ENCODE measurements around the gene NCKAP5.

NCKAP5 gene

GRCh38 chr2:132766573-132766972 lies 801.7 kb downstream of the NCKAP5 start:
- no peak for DNase-seq

- no peak for DNase-seq
These were observed 806.8 kb downstream of the NCKAP5 start for GRCh38 chr2:132761437-132761836.

GRCh38 chr2:132760971-132761370 lies 807.3 kb downstream of the NCKAP5 start:
- DNase-seq: no peak

GRCh38 chr2:132760405-132760804 lies 807.9 kb downstream of the NCKAP5 start:
- DNase-seq: no peak

DNA sequence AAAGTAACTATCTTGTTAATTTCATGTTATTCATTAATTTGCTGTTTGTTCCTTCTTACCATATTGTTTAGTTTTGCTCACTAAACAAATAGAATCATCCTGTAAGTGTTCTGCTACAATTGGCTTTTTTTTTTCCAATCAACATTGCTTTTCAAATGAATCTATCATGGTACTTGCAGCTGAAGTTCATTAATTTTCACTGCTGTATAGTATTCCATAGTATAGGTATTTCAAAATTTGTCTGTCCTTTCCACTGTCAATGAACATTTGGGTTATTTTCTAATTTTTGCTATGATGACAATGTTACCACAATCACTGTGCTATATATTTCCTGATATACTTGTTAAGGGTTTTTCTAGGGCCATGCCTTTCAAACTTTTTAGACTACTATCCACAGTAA lies 809.3 kb downstream of the NCKAP5 start:
- DNase-seq: no peak

GRCh38 chr2:132757676-132758075 lies 810.6 kb downstream of the NCKAP5 start:
- DNase-seq: no peak

GRCh38 chr2:132757002-132757589 lies 811.2 kb downstream of the NCKAP5 start:
- no peak for DNase-seq

GRCh38 chr2:132754867-132755472 lies 813.3 kb downstream of the NCKAP5 start:
- DNase-seq: no peak

DNA sequence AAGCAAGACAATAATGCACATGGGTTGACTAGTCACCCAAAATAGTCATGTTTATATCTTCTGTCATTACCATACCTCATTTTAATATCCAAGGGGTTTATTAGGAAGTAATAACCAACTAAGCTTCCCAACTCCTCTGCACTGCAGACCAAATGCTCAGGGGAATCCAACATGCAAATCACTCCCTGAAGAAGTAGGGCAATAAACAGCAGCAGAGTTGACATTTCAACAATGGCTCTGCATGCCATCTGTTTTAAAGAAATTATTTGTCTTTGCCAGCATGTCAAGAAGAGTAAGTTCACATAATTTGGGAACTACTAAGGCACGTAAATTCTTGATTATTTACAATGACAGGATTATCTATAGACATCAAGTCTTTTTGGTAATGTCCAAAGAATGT lies 813.9 kb downstream of the NCKAP5 start:
- no peak for DNase-seq

GRCh38 chr2:132752421-132753206 lies 815.6 kb downstream of the NCKAP5 start:
- no peak for DNase-seq

- no peak for DNase-seq
These were observed 816.4 kb downstream of the NCKAP5 start for GRCh38 chr2:132751836-132752235.

DNA sequence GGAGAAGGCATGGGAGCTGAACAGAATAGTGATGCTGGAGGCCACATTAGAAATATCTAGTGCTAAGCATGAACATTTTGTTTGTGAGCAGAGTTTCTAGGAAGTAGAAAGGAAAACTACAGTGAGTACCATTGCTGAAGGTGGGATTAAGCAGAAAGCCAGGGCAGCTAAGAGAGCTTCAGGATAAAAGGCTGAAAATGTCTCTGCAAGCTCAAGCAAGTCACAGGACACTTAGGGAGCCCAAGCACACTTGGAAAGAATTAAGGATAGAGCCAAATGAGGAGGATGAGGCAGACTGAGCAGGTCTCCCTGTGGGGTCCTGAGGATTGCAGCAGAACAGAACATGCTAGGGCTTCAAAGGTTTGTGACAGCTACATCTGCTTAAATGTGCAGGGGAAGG lies 817.7 kb downstream of the NCKAP5 start:
- no peak for DNase-seq

DNA sequence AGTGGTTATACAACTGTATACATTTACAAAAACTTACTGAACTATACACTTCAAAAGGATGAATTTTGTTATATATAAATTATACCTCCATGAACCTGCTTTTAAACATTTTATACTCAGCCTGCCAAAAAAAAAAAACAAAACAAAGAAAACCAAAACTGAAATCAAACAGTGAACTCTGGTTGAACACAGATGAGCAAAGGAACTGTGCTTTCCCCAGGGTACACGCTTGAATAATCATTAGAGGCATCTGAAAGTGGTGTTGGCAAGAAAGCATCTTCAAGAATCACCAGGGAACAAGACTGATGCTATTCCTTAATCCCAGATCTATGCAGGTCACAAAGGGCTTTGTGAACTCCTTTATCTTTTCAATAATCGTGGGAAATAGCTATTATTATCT lies 821.2 kb downstream of the NCKAP5 start:
- no peak for DNase-seq

DNA sequence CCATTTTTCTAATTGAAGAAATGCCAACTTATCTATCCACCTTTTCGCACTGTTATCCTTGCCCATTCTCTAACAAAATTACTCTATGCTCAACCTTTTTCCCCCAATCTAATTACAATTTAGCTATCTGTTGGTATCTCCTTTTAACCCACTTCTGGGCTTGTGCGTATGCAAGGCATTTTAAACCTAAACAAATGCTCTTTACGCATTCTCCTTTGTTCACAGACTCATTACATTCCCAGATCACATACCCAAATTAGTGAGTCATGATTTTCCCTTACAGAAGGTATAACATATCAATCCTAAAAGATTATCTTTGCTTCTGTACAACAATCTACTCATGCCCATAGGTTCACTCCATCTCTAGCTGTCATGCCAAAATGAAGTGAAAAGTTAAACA lies 826.5 kb downstream of the NCKAP5 start:
- DNase-seq: no peak

DNA sequence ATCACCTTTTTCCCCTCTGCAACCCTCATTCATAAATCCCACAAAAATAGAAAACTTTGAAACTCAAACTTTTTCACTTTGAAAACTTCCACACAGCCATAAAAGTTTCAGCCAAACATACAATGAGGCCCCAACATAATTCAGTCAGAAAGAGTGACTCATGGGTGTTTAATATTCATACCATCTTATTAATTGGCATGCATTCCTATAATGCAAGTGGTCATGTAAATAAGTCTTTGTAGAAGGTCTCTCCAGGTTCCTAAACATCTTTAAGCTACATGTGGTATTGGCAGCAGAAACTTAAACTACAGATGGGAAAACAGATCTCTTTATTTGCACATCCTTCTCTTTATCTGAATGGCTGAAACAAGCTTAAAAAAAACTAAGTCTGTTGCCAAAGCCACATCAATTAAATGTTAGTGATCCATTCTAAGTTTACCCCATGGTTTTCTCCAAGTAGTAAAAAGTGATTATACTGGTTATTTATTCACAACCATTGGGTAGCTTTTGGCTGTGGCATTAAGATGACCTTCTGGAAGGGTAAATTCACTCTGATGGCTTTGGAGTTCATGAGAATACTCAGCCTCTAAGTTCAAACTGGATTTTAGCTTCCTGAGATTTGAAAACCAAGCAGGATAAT lies 828.1 kb downstream of the NCKAP5 start:
- no peak for DNase-seq

DNA sequence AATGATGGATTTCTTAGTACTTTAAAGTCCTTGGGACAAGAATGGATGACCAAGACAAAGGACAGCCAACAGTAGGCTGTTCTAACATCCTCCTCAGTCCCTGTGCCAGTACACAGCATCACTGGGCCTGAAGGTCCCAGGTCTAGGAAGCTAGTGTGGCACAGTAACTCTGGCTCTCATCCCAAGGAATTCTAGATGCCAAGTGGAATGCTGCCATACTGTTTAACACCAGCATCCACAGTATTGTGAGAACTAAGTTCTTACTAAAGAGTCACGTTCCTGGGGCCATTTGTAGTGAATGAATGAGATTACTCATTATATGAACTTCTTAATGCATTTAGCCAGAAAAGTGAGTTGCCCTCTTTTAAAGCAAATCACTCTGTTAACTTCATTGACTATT lies 830.0 kb downstream of the NCKAP5 start:
- no peak for DNase-seq

DNA sequence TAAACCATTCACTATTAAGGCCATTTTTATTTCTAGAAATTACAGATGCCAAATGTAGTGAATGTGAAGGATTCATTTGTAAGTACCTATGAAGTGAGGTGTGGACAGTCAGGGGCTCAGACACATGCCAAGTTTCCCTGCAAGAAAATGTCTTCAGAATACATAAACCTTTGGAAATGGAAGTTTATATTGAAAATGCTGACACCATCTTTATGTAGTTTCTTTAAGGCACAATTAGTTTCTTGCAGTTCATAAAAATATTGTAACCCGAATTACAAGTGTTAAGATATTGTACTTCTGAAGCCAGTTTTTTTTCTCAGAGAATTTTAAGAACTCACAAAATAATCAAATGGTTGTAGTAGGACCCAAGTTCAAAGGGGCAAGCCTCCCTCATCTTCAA lies 832.2 kb downstream of the NCKAP5 start:
- no peak for DNase-seq

DNA sequence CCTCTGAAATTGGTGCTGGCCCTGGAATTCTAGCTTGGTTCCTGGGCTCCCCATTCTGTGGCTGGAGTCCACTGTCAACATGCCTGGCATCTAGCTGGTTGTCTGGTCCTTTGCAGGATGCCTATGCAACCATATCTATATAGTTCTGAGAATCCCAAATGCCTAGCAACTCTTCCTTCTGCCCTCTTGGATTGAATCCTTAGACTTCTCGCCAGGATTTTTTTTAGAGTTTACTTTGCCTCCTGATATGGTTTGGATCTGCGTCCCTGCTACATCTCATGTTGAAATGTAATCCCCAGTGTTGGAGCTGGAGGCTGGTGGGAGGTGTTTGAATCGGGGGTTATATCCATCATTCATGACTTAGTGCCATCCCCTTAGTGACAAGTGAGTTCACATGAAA lies 833.3 kb downstream of the NCKAP5 start:
- DNase-seq: no peak

GRCh38 chr2:132733094-132733493 lies 835.2 kb downstream of the NCKAP5 start:
- DNase-seq: no peak

DNA sequence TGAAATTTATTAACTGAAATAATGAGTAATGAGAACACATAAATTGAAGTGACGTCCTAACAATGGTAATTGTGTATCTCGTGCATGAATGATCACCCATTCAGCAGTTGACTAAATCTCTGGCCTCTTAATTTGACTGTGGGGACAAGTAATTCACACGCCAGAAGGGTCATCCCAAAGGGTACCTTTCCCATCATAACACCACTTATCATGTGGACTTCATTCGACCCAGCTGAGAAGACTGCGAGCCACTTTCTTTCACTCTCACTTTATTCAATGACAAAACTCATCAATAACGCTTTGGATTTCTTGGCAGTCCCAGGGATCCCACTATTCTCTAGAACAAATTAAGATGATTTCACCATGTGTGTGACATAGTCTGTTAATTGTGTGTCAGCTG lies 835.6 kb downstream of the NCKAP5 start:
- DNase-seq: no peak

DNA sequence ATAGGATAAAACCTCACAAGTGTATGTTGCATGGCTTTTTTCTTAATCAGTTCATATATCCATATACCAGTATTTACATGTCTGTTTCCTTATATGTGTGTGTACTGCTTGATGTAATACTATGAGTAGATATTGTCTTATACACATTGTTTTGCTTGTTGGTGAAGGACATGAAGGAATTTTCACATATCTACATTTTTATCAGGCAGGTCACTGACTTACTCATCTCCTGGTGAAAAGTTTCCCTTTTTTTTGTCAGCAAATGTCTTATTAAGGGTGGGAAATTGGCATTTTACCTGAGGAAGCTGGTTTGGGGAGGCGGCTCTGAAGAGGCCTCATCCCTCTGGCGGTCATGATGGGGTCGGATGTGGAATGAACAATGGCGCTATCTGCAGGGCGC lies 836.8 kb downstream of the NCKAP5 start:
- DNase-seq: no peak

DNA sequence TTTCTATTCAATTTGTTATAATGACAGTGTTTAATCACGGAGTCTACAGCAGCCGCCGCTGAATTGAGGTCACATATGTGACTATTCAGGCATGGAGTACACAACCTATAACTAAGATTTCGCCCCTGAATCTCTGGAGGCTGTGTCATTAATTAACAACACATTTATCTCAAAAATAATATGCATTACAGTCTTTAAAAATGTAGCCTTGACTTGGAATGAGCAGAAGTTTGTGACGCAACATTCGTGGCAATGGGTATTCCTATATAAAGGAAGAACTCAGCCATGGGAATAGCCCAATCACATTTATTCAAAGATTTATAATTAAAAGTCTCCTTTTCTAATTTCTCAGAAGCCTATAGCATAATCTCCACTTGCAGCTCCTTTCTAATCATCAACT lies 837.7 kb downstream of the NCKAP5 start:
- no peak for DNase-seq

GRCh38 chr2:132729522-132729921 lies 838.7 kb downstream of the NCKAP5 start:
- no peak for DNase-seq

- DNase-seq: no peak
These were observed 842.1 kb downstream of the NCKAP5 start for GRCh38 chr2:132726155-132726554.
